Adipose tissue (tissue), 3 donors: ENCODE measurements around the gene ZNF135. TPM values are rescaled to one million over a fixed set of nuclear protein-coding genes. Genes with fewer than 3 reads are reported as not detected.

Experiments used
- polyA plus RNA-seq, 3 donors: library from polyadenylated mRNA; stranded (reverse); fragments of 200-250 nt; gene quantifications; one replicate each; pipeline ENCODE4 v1.2.3, GENCODE V29; 2013
- donor health status: healthy with polysubstance abuse.
- donor health status: Bipolar disorder and iron deficiency.
- donor health status: healthy.

ZNF135 gene
- polyA plus RNA-seq, 3 donors, result 2.5 to 3.4 (median 3.1) TPM

Other genes with a start within 250 kb of the ZNF135 start
- gene ZNF552, start 244.4 kb upstream of the ZNF135 start, polyA plus RNA-seq, result 1 to 10 TPM; 2.2 to 3.4 (median 3.0) TPM
- gene ZNF587B, start 229.0 kb upstream of the ZNF135 start, polyA plus RNA-seq, result 1 to 10 TPM; 2.5 to 5.2 (median 5.1) TPM
- 1 to 10 TPM; 5.1 to 6.5 (median 6.5) TPM for gene ZNF587, start 209.4 kb upstream of the ZNF135 start, polyA plus RNA-seq
- gene ZNF814, start 170.2 kb upstream of the ZNF135 start, polyA plus RNA-seq, result 1 to 10 TPM; 2.7 to 4.1 (median 4.0) TPM
- gene ZNF417, start 142.7 kb upstream of the ZNF135 start, polyA plus RNA-seq, result 1 to 10 TPM; 2.2 to 2.6 (median 2.5) TPM
- 1 to 10 TPM in 1 of 3 donors, under 1 TPM in 2; 0.79 to 2.2 (median 0.94) TPM for gene ZNF418, start 123.9 kb upstream of the ZNF135 start, polyA plus RNA-seq
- gene ZNF256, start 111.6 kb upstream of the ZNF135 start, polyA plus RNA-seq, result 1 to 10 TPM; 1.1 to 2.5 (median 1.5) TPM
- gene C19orf18, start 84.7 kb upstream of the ZNF135 start, polyA plus RNA-seq, result 1 to 10 TPM in 1 of 3 donors, under 1 TPM in 2; 0.23 to 2.2 (median 0.56) TPM
- gene ZNF606, start 56.5 kb upstream of the ZNF135 start, polyA plus RNA-seq, result 1 to 10 TPM; 3.9 to 6.0 (median 4.8) TPM
- gene ZSCAN1, start 25.3 kb upstream of the ZNF135 start, polyA plus RNA-seq, result under 1 TPM in 2 of 3 donors, not detected in 1; 0.11 to 0.28 TPM
- 10 to 100 TPM; 25.7 to 32.7 (median 32.0) TPM for gene ZSCAN18, start 38.9 kb downstream of the ZNF135 start, polyA plus RNA-seq
- 1 to 10 TPM; 2.3 to 5.8 (median 3.0) TPM for gene ZNF329, start 91.5 kb downstream of the ZNF135 start, polyA plus RNA-seq
- 10 to 100 TPM in 2 of 3 donors, 1 to 10 TPM in 1; 9.5 to 12.4 (median 11.0) TPM for gene ZNF274, start 123.8 kb downstream of the ZNF135 start, polyA plus RNA-seq
- gene ZNF544, start 169.6 kb downstream of the ZNF135 start, polyA plus RNA-seq, result 10 to 100 TPM; 10.1 to 10.6 (median 10.2) TPM
- 1 to 10 TPM in 1 of 3 donors, under 1 TPM in 2; 0.68 to 1.1 (median 0.90) TPM for gene ZNF8, start 219.7 kb downstream of the ZNF135 start, polyA plus RNA-seq
- 10 to 100 TPM; 19.6 to 39.2 (median 25.0) TPM for gene ERVK3-1, start 246.1 kb downstream of the ZNF135 start, polyA plus RNA-seq